Body of pancreas (tissue), 4 donors: ENCODE results near the gene FUT7.

ENCODE experiments used
- POLR2A ChIP-seq, 3 donors: fragments of 450-650 bp; IDR thresholded peaks; one replicate each; pipeline ENCODE4 v1.6.1; 2016; ENCODE audit warnings: antibody characterized with exemption in 3 of 3, mild to moderate bottlenecking in 2 of 3
- TF ChIP-seq, protein P1 (sequence below), 7 experiments: fragments of 450-650 bp in 4 of 7; fragments of 200-600 bp in 3 of 7; sonication (generic) in 3 of 7; IDR thresholded peaks; one replicate each; pipeline ENCODE4 v1.5.1; 2016 to 2019; ENCODE audit warnings: antibody characterized with exemption in 7 of 7

DNA sequence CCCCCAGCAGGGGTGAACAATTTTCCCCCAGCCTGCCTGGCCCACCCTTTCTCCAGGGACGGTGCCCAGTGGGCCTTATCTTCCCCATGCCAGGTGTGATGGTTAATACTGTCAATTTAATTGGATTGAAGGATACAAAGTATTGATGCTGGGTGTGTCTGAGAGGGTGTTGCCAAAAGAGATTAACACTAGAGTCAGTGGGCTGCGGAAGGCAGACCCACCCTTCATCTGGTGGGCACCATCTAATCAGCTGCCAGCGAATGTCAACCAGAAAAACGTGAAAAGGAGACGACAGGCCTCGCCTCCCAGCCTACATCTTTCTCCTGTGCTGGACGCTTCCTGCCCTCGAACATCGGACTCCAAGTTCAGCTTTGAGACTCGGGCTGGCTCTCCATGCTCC, 5.6 kb upstream of the FUT7 start:
- TF ChIP-seq POLR2A (IDR thresholded peaks at IDR 0.05): no peak
- TF ChIP-seq, protein P1, sequence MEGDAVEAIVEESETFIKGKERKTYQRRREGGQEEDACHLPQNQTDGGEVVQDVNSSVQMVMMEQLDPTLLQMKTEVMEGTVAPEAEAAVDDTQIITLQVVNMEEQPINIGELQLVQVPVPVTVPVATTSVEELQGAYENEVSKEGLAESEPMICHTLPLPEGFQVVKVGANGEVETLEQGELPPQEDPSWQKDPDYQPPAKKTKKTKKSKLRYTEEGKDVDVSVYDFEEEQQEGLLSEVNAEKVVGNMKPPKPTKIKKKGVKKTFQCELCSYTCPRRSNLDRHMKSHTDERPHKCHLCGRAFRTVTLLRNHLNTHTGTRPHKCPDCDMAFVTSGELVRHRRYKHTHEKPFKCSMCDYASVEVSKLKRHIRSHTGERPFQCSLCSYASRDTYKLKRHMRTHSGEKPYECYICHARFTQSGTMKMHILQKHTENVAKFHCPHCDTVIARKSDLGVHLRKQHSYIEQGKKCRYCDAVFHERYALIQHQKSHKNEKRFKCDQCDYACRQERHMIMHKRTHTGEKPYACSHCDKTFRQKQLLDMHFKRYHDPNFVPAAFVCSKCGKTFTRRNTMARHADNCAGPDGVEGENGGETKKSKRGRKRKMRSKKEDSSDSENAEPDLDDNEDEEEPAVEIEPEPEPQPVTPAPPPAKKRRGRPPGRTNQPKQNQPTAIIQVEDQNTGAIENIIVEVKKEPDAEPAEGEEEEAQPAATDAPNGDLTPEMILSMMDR (IDR thresholded peaks at IDR 0.05): no peak
